Head of caudate nucleus (tissue), 42 donors: Measurements from ENCODE around the gene B4GAT1.
"Not testable (repeated sequence)": the region's sequence is repeated elsewhere in the genome, so short reads cannot be mapped to it uniquely, and the experiment has no call there.

Experiments
- DNase-seq, 42 donors: peaks; one replicate each; pipeline versions ENCODE4 v3.0.0 to v3.0.0-alpha.2; 2020 to 2021; ENCODE audit warnings: mixed read lengths in 7 of 42
- intact Hi-C: fragments of 100-400 bp; cut with DNase I; formaldehyde crosslinking; loops from one replicate; pipeline ENCODE4 v1.15.0; 2022

Gene B4GAT1

GRCh38 chr11:66327171-66328030, 20.0 kb downstream of the B4GAT1 start:
- no peak for DNase-seq
- intact Hi-C loops, result no loop called here

- DNase-seq, result no peak
- intact Hi-C loops, result no loop called here
These were observed 20.9 kb downstream of the B4GAT1 start for GRCh38 chr11:66326261-66327111.

GRCh38 chr11:66325263-66325671, 22.2 kb downstream of the B4GAT1 start:
- no peak for DNase-seq
- intact Hi-C loops, result no loop called here

GRCh38 chr11:66324664-66325063, 22.8 kb downstream of the B4GAT1 start:
- DNase-seq, result no peak

GRCh38 chr11:66323684-66324083, 23.7 kb downstream of the B4GAT1 start:
- no peak for DNase-seq
- intact Hi-C loops, result no loop called here

More at GRCh38 chr11:66324664-66325063, 22.8 kb downstream of the B4GAT1 start:
- intact Hi-C loops, result no loop called here

GRCh38 chr11:66322732-66323427, 24.5 kb downstream of the B4GAT1 start:
- intact Hi-C loops, result no loop called here
- DNase-seq, result no peak

GRCh38 chr11:66321606-66322005, 25.8 kb downstream of the B4GAT1 start:
- intact Hi-C loops, result no loop called here
- DNase-seq, result no peak

- intact Hi-C loops, DNase-seq: not testable (repeated sequence)
These were observed 26.7 kb downstream of the B4GAT1 start for GRCh38 chr11:66320748-66321147.

- intact Hi-C loops, DNase-seq: not testable (repeated sequence)
These were observed 27.1 kb downstream of the B4GAT1 start for GRCh38 chr11:66320289-66320688.

- intact Hi-C loops, result no loop called here
These were observed 28.8 kb downstream of the B4GAT1 start for GRCh38 chr11:66318600-66318970.

GRCh38 chr11:66317723-66318599, 29.5 kb downstream of the B4GAT1 start:
- DNase-seq, result peak in 21 of 42 donors; percentile 23 to 74 (median 49)
- intact Hi-C loops, result no loop called here

More at GRCh38 chr11:66318600-66318970, 28.8 kb downstream of the B4GAT1 start:
- DNase-seq, result no peak

- intact Hi-C loops, result no loop called here
- no peak for DNase-seq
These were observed 30.1 kb downstream of the B4GAT1 start for GRCh38 chr11:66317322-66317722.

- peak in 2 of 42 donors; percentile 28 to 45 for DNase-seq
- intact Hi-C loops, result no loop called here
These were observed 30.6 kb downstream of the B4GAT1 start, which contains the start of gene CD248 for GRCh38 chr11:66316849-66317251. Gene CD248, minus strand, starts transcription at chr11:66317044. Its CDS starts 17 bp downstream, at chr11:66317027.

- intact Hi-C loops, result no loop called here
- DNase-seq, result no peak
These were observed 31.3 kb downstream of the B4GAT1 start for GRCh38 chr11:66315921-66316811.

- intact Hi-C loops, result no loop called here
- DNase-seq, result no peak
These were observed 31.9 kb downstream of the B4GAT1 start for GRCh38 chr11:66315498-66315885.

GRCh38 chr11:66314561-66315497, 32.6 kb downstream of the B4GAT1 start:
- intact Hi-C loops, result no loop called here
- peak in 1 of 42 donors; percentile 3 for DNase-seq
